CD4-positive, alpha-beta T cell treated with Interleukin-15 for 1 hour (primary cell): ENCODE measurements around the gene DRGX.

Source experiments
- DNase-seq: peaks from one replicate; pipeline ENCODE4 v3.0.0-alpha.2; 2020

DRGX gene

GRCh38 chr10:49381111-49381900, 14.6 kb downstream of the DRGX start:
- no peak for DNase-seq

- DNase-seq, result no peak
These were observed 16.1 kb downstream of the DRGX start for GRCh38 chr10:49379596-49380410.

- DNase-seq, result no peak
These were observed 18.6 kb downstream of the DRGX start for GRCh38 chr10:49377256-49377655.

DNA sequence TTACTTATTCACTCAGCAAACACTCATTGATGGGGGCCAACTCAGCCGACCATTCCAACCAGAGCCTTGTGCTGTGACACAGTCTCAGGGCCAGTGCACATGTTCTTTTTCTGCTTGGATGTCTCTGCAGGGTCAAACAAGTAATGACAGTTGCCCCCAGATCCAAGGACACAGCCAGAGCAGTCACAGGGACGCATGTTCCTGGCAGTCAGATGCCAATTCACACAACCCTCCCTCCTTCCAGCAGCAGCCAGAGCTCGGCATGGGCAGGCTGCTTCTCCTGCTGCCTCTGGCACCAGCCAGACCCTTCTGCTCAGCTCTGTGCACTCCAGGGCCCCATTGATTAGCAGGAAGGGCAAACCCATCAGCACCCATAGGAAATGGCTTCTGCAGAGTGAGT, 20.3 kb downstream of the DRGX start:
- no peak for DNase-seq

GRCh38 chr10:49374740-49375139, 21.1 kb downstream of the DRGX start:
- DNase-seq, result no peak

- DNase-seq, result no peak
These were observed 22.5 kb downstream of the DRGX start for GRCh38 chr10:49373361-49373760.

GRCh38 chr10:49371967-49372366, 23.9 kb downstream of the DRGX start:
- DNase-seq, result no peak

GRCh38 chr10:49370326-49371100, 25.4 kb downstream of the DRGX start:
- no peak for DNase-seq

GRCh38 chr10:49369216-49370162, 26.4 kb downstream of the DRGX start:
- no peak for DNase-seq

DNA sequence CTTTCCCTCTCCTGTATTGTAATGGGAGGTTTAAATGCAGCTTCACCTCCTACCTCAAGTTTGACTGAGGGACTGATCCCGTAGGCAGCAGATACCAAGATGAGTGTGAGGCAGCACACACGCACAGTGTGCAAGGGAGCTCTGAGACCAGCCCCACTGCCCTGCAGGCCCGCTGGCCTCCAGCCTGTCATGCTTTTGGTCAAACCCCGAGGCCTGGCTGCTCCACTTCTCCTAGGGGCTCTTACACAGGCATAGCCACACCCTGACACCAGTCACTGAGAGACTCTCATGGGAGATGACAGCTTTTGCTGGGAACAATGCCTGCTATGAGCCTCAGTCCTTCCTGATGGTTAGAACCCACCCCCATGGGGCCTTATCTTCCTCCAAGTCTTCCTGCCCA, 27.6 kb downstream of the DRGX start:
- DNase-seq, result no peak

GRCh38 chr10:49367600-49367999, 28.3 kb downstream of the DRGX start:
- DNase-seq, result no peak

DNA sequence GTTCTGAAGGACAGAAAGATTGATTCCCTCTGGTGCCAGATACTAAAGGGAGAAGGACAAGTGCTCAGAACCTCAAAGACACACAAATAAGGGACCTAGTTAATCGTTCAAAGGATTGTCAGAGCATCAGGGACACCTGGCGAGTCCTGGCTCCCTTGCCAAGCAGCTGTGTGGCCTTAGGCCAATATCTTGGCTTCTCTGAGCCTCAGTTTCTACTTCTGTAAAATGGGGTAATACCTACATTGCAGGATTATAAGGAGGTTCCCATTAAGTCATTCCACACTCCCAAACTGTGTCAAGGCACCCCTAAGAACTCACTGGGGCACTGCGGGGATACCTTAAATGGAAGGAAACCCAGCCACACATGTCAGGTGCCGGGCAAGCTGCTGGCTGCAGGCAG, 29.4 kb downstream of the DRGX start:
- DNase-seq, result no peak

DNA sequence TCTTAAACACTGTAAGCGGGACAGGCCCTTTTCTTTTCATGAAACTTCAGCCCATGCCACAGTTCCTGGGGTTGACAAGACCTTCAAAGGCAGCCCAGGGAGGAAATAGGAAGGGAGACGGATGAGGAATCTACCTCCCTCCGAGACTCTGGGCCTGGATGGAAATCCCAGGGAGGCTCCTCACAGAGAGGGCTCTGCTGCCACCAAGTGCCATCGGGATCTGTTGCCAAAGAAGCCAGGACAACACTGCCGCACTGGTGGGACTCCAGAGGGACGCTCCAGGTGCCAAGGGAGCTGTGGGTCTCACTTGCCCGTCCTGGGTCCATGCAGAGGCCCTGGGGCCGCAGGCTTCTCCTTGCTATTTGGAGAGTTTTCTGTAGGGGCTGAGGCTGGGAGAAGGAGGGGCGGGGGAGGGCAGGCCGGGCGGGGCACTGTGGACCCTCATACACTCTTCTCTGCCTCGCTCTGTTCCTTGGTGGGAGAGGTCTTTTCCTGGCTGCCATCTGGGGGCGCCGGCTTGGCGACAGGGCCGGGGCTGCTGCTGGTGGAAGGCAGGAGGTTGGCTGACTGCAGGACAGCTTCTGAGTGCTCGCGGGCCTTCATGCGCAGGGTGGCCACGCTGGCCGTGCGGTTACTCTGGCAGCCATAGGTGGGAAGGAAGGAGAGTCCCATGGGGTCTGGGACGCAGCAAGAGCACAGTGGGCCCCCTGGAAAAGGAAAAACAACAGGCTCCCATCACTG, 30.0 kb downstream of the DRGX start:
- no peak for DNase-seq

GRCh38 chr10:49365275-49365674, 30.6 kb downstream of the DRGX start:
- DNase-seq, result no peak

GRCh38 chr10:49364747-49365146, 31.1 kb downstream of the DRGX start:
- no peak for DNase-seq

- DNase-seq, result no peak
These were observed 31.8 kb downstream of the DRGX start for GRCh38 chr10:49364051-49364450.

GRCh38 chr10:49363309-49364031, 32.4 kb downstream of the DRGX start:
- DNase-seq, result no peak

- peak; percentile 31 for DNase-seq
These were observed 33.2 kb downstream of the DRGX start for GRCh38 chr10:49362596-49363260.

DNA sequence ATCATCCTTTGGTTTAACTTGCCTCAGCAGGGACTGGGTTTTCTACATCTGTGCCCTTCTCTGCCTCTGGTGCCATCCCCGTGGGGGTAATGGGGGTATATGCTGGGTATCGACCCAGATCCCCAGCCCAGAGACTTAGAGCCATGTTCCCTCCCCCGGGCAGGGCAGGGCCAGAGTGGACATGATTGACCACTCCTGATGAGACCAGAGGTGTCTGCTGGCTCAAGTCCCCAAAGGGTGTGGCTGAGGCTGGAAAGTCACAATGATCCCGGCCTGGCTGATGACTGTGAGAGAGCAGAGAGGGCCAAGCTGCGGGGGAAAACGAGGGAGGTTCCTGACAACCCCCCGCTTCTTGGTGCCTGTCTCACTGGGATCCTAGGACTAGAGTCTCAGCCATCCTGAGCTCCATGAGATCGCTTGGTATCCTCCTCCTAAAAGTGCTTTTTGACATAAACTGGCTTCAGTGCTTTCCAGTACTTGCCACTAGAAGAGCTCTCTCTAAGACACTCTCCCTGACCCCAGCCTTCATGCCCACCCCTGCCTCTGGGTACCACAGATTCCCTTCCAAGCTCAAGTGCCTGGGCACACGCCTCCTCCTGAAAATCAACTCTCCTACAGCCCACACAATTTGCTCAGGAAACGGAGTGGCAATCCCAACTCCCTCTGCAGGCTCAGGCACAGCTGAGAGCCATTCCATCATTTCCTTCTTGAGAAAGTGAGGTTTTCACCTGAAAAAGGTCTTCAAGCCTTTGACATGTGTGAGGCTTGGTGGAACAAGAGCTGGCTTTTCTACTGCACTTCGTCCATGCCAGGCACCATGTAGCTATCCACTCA, 33.9 kb downstream of the DRGX start:
- DNase-seq, result no peak
